Measurements from ENCODE around the gene POLR2E. TPM values are rescaled to one million over a fixed set of nuclear protein-coding genes. Genes with fewer than 3 reads are reported as not detected.

The POLR2E gene
- total RNA-seq, 4 donors from 2014 or later = 151 to 216 (median 188) TPM

DNA sequence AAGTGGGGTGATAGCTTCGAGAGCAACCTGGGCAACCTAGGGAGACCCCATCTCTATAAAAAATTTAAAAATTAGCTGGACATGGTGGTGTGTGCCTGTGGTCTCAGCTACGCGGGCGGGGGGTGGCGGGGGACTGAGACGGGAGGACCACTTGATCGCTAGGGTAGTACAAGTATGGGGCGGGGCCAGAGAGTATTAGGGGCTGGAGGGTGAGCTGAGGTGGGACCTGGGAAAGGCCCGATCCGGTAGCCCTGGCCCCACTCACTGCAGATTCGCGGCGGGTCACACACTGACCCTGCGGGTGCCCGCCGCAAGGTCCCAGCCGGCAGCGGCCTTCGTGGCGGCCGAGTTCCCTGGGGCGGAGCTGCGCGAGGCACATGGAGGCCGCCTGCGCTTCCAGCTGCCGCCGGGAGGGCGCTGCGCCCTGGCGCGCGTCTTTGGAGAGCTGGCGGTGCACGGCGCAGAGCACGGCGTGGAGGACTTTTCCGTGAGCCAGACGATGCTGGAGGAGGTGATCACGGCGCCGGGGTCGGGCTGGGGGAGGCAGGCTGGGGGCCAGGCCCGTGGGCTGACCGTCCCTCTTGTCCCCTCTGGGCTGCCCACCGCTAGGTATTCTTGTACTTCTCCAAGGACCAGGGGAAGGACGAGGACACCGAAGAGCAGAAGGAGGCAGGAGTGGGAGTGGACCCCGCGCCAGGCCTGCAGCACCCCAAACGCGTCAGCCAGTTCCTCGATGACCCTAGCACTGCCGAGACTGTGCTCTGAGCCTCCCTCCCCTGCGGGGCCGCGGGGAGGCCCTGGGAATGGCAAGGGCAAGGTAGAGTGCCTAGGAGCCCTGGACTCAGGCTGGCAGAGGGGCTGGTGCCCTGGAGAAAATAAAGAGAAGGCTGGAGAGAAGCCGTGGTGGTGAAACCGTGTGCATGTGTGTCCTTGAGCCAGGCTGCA, 30.2 kb downstream of the POLR2E start:
- no peak for ATAC-seq (ENCODE audit: low FRiP score)
- no peak for DNase-seq (ENCODE audit: low spot score)

GRCh38 chr19:1063909-1064660, 31.1 kb downstream of the POLR2E start:
- TF ChIP-seq, protein P1, sequence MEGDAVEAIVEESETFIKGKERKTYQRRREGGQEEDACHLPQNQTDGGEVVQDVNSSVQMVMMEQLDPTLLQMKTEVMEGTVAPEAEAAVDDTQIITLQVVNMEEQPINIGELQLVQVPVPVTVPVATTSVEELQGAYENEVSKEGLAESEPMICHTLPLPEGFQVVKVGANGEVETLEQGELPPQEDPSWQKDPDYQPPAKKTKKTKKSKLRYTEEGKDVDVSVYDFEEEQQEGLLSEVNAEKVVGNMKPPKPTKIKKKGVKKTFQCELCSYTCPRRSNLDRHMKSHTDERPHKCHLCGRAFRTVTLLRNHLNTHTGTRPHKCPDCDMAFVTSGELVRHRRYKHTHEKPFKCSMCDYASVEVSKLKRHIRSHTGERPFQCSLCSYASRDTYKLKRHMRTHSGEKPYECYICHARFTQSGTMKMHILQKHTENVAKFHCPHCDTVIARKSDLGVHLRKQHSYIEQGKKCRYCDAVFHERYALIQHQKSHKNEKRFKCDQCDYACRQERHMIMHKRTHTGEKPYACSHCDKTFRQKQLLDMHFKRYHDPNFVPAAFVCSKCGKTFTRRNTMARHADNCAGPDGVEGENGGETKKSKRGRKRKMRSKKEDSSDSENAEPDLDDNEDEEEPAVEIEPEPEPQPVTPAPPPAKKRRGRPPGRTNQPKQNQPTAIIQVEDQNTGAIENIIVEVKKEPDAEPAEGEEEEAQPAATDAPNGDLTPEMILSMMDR (IDR thresholded peaks at IDR 0.05) = no peak
- ATAC-seq (ENCODE audit: low FRiP score) (no peak), DNase-seq (ENCODE audit: low spot score) (no peak)

More for the DNA sequence above, 30.2 kb downstream of the POLR2E start:
- TF ChIP-seq, protein P1 (IDR thresholded peaks at IDR 0.05) = peak in 1 of 3 donors; percentile 11

DNA sequence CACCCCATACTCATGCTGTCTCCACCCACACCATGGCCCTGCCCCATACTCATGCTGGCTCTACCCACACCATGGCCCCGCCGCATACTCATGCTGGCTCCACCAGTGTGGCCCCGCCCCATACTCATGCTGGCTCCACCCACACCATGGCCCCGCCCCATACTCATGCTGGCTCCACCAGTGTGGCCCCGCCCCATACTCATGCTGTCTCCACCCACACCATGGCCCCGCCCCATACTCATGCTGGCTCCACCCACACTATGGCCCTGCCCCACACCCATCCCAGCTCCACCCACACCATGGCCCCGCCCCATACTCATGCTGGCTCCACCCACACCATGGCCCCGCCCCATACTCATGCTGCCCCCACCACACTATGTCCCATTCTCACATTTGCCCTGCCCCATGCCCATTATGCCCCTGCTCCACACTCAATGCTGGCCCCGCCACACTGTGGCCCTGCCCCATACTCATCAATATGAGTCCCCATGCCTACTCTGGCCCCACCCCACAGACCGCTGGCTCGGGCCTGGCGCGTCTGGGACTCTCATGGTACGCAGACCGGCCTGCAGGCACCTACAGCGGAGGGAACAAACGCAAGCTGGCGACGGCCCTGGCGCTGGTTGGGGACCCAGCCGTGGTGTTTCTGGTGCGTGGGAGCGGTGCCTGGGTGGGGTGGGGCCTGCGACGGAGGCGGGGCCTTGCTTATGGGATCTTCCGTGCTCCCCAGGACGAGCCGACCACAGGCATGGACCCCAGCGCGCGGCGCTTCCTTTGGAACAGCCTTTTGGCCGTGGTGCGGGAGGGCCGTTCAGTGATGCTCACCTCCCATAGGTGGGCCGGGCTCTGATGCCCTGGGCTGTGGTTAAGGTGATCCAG, 31.9 kb downstream of the POLR2E start:
- ATAC-seq (ENCODE audit: low FRiP score) (no peak), DNase-seq (ENCODE audit: low spot score) (no peak)
- TF ChIP-seq, protein P1 (IDR thresholded peaks at IDR 0.05) = no peak

- TF ChIP-seq, protein P1 (IDR thresholded peaks at IDR 0.05) = no peak
Measured at GRCh38 chr19:1062387-1063029, 32.7 kb downstream of the POLR2E start.

DNA sequence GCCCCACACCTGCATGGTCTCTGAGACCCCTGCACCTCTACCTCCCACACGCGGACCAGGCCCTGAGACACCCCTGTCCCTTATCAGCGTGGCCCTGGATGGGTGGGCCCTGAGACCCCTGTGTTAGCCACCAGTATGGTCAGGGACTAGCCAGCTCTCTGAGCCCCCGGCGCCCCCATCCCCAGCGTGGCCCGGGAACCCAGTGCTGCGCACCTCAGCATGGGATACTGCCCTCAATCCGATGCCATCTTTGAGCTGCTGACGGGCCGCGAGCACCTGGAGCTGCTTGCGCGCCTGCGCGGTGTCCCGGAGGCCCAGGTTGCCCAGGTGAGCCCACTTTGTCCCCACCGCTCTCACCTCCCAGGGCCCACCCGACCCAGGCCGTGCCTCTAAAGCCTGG, 33.2 kb downstream of the POLR2E start:
- ATAC-seq (ENCODE audit: low FRiP score) (no peak), DNase-seq (ENCODE audit: low spot score) (no peak)
- TF ChIP-seq, protein P1 (IDR thresholded peaks at IDR 0.05) = no peak

More at GRCh38 chr19:1062387-1063029, 32.7 kb downstream of the POLR2E start:
- DNase-seq (ENCODE audit: low spot score) (no peak), ATAC-seq (ENCODE audit: low FRiP score) (no peak)

- ATAC-seq (ENCODE audit: low FRiP score) = no peak
- no peak for DNase-seq (ENCODE audit: low spot score)
- TF ChIP-seq, protein P1 (IDR thresholded peaks at IDR 0.05) = no peak
Measured at GRCh38 chr19:1060689-1061088, 34.5 kb downstream of the POLR2E start.

All from omental fat pad (tissue), 4 donors.